HFFc6 (cell line): Measurements from ENCODE around the gene BDH1. TPM values are rescaled to one million over a fixed set of nuclear protein-coding genes. Genes with fewer than 3 reads are reported as not detected.

ENCODE experiments used
- DNase-seq: peaks from one replicate; pipeline ENCODE4 v3.0.0-alpha.2; 2018
- H3K27ac Mint-ChIP-seq: 2 replicates; pipeline ENCODE4 v1.8.0; 2020; ENCODE audit warnings: mild to moderate bottlenecking, mixed read lengths
- H3K27me3 Mint-ChIP-seq: 2 replicates; pipeline ENCODE4 v1.8.0; 2021; ENCODE audit warnings: mild to moderate bottlenecking, moderate library complexity, mixed read lengths; ENCODE audit not compliant: insufficient read depth
- H3K36me3 Mint-ChIP-seq: 2 replicates; pipeline ENCODE4 v1.8.0; 2021; ENCODE audit warnings: low read depth, mixed read lengths
- H3K4me1 Mint-ChIP-seq: 2 replicates; pipeline ENCODE4 v1.8.0; 2020; ENCODE audit warnings: low read depth, mixed read lengths
- H3K4me3 Mint-ChIP-seq: 2 replicates; pipeline ENCODE4 v1.8.0; 2020; ENCODE audit warnings: mild to moderate bottlenecking, moderate library complexity, mixed read lengths
- H3K9me3 Mint-ChIP-seq: 2 replicates; pipeline ENCODE4 v1.8.0; 2020; ENCODE audit warnings: mild to moderate bottlenecking, mixed read lengths
- CTCF ChIP-seq: fragments of 200-600 bp; sonication (generic); IDR thresholded peaks from 2 replicates; pipeline ENCODE4 v1.5.0; 2021; ENCODE audit warnings: antibody characterized with exemption, mild to moderate bottlenecking
- total RNA-seq, 6 experiments: library from RNA; stranded (reverse); fragmentation: NEBNext Ultra II Directional; extraction: Animal tissue kit (Norgen Biotek cat#: 25700); gene quantifications; 2 replicates in 1 of 6; 3 replicates in 5 of 6; pipeline ENCODE4 v1.2.3, GENCODE V29; 2021

The BDH1 gene
- total RNA-seq, 6 experiments from 2014 or later: 0.87 to 1.5 (median 1.2) TPM

- Mint-ChIP-seq H3K36me3 (no peaks in the 10 kb centered on the region), H3K27ac (peak overlapping the region; percentile 85), H3K4me1 (peaks cover 66% of the 10 kb centered on the region), H3K9me3 (no peaks in the 10 kb centered on the region), H3K27me3 (peaks cover 2% of the 10 kb centered on the region; the same call in 1 of the 2 replicates), H3K4me3 (peak overlapping the region; percentile 71)
- DNase-seq: peak; percentile 33
- no peak for TF ChIP-seq CTCF
These were observed 92.5 kb downstream of the BDH1 start for GRCh38 chr3:197463279-197463678.

GRCh38 chr3:197462808-197463207, 93.0 kb downstream of the BDH1 start:
- Mint-ChIP-seq H3K9me3 (no peaks in the 10 kb centered on the region), H3K4me3 (no peak overlapping the region), H3K27ac (peak overlapping the region; percentile 85), H3K4me1 (peaks cover 61% of the 10 kb centered on the region), H3K27me3 (peaks cover 2% of the 10 kb centered on the region; the same call in 1 of the 2 replicates), H3K36me3 (no peaks in the 10 kb centered on the region)
- no peak for DNase-seq
- no peak for TF ChIP-seq CTCF

- Mint-ChIP-seq H3K9me3 (no peaks in the 10 kb centered on the region), H3K36me3 (no peaks in the 10 kb centered on the region), H3K4me1 (peaks cover 56% of the 10 kb centered on the region), H3K27me3 (peaks cover 2% of the 10 kb centered on the region; the same call in 1 of the 2 replicates), H3K4me3 (no peak overlapping the region), H3K27ac (no peak overlapping the region)
- TF ChIP-seq CTCF: no peak
- DNase-seq: no peak
These were observed 95.1 kb downstream of the BDH1 start for GRCh38 chr3:197460639-197461038.

- Mint-ChIP-seq H3K36me3 (no peaks in the 10 kb centered on the region), H3K4me3 (no peak overlapping the region), H3K4me1 (peaks cover 56% of the 10 kb centered on the region), H3K9me3 (no peaks in the 10 kb centered on the region), H3K27me3 (peaks cover 4% of the 10 kb centered on the region), H3K27ac (no peak overlapping the region)
- no peak for DNase-seq
- no peak for TF ChIP-seq CTCF
These were observed 95.8 kb downstream of the BDH1 start for GRCh38 chr3:197460002-197460401.

Other genes starting within 250 kb of the BDH1 start
- 10 to 100 TPM; 27.0 to 30.4 (median 29.4) TPM for gene RUBCN, start 180.9 kb upstream of the BDH1 start, total RNA-seq
- 10 to 100 TPM; 53.3 to 71.7 (median 60.9) TPM for gene FYTTD1, start 193.9 kb upstream of the BDH1 start, total RNA-seq
- gene LRCH3, start 235.3 kb upstream of the BDH1 start, total RNA-seq: 10 to 100 TPM; 39.4 to 44.7 (median 41.0) TPM